ENCODE data around the gene SLC29A3. TPM values are rescaled to one million over a fixed set of nuclear protein-coding genes. Genes with fewer than 3 reads are reported as not detected.
"Not testable (repeated sequence)": the region's sequence is repeated elsewhere in the genome, so short reads cannot be mapped to it uniquely, and the experiment has no call there.

SLC29A3 gene
- total RNA-seq, result 4.8 TPM
- 8.3 TPM for polyA plus RNA-seq

GRCh38 chr10:71319042-71319799 lies at the start of gene SLC29A3:
SLC29A3 (plus strand) TSS chr10:71319259; CDS start chr10:71319310, 51 bp downstream.
- Histone ChIP-seq H3K4me1 (ENCODE audit: insufficient read depth) (no peaks in the 10 kb centered on the region), H3K4me3 (ENCODE audit: low read depth, low read length) (peak within 1 kb of the TSS; percentile 65), H3K36me3 (ENCODE audit: insufficient read depth) (no peaks in the 10 kb centered on the region), H3K27ac (ENCODE audit: low read depth) (peak within 1 kb of the TSS; percentile 82)
- WGBS, result under 1% methylated on average over 62 of the region's 62 CpGs
- no peak for DNase-seq (ENCODE audit: extremely low spot score)

GRCh38 chr10:71269301-71270288 lies 49.5 kb upstream of the SLC29A3 start:
- Histone ChIP-seq H3K4me1 (ENCODE audit: insufficient read depth) (no peaks in the 10 kb centered on the region), H3K27ac (ENCODE audit: low read depth) (no peak overlapping the region), H3K36me3 (ENCODE audit: insufficient read depth) (no peaks in the 10 kb centered on the region), H3K4me3 (ENCODE audit: low read depth, low read length) (no peak overlapping the region)
- 49% methylated on average over 11 of the region's 11 CpGs for WGBS
- DNase-seq (ENCODE audit: extremely low spot score), result no peak

- no peak for DNase-seq (ENCODE audit: extremely low spot score)
- no peaks in the 10 kb centered on the region for H3K36me3 ChIP-seq (ENCODE audit: insufficient read depth)
- H3K4me1 ChIP-seq (ENCODE audit: insufficient read depth), result no peaks in the 10 kb centered on the region
- H3K4me3 ChIP-seq (ENCODE audit: low read depth, low read length), result no peak overlapping the region
- no peak overlapping the region for H3K27ac ChIP-seq (ENCODE audit: low read depth)
- 65% methylated on average over 10 of the region's 10 CpGs for WGBS
These were observed 48.5 kb upstream of the SLC29A3 start for GRCh38 chr10:71270301-71271220.

- 79% methylated on average over 14 of the region's 14 CpGs for WGBS
- Histone ChIP-seq H3K27ac (ENCODE audit: low read depth) (no peak overlapping the region), H3K4me1 (ENCODE audit: insufficient read depth) (no peaks in the 10 kb centered on the region), H3K4me3 (ENCODE audit: low read depth, low read length) (no peak overlapping the region), H3K36me3 (ENCODE audit: insufficient read depth) (no peaks in the 10 kb centered on the region)
- DNase-seq (ENCODE audit: extremely low spot score), result no peak
These were observed 47.4 kb upstream of the SLC29A3 start for GRCh38 chr10:71271662-71272055.

- DNase-seq (ENCODE audit: extremely low spot score), result no peak
- WGBS, result 66% methylated on average over 15 of the region's 15 CpGs
- no peaks in the 10 kb centered on the region for H3K4me1 ChIP-seq (ENCODE audit: insufficient read depth)
- no peaks in the 10 kb centered on the region for H3K36me3 ChIP-seq (ENCODE audit: insufficient read depth)
- no peak overlapping the region for H3K4me3 ChIP-seq (ENCODE audit: low read depth, low read length)
- H3K27ac ChIP-seq (ENCODE audit: low read depth), result no peak overlapping the region
These were observed 46.8 kb upstream of the SLC29A3 start for GRCh38 chr10:71272056-71272771.

GRCh38 chr10:71272974-71273373 lies 46.1 kb upstream of the SLC29A3 start:
- 92% methylated on average over 11 of the region's 11 CpGs for WGBS
- DNase-seq (ENCODE audit: extremely low spot score); H3K36me3 ChIP-seq (ENCODE audit: insufficient read depth); H3K27ac ChIP-seq (ENCODE audit: low read depth); H3K4me3 ChIP-seq (ENCODE audit: low read depth, low read length); H3K4me1 ChIP-seq (ENCODE audit: insufficient read depth): not testable (repeated sequence)

- H3K4me1 ChIP-seq (ENCODE audit: insufficient read depth), result no peaks in the 10 kb centered on the region
- H3K27ac ChIP-seq (ENCODE audit: low read depth), result no peak overlapping the region
- H3K4me3 ChIP-seq (ENCODE audit: low read depth, low read length), result no peak overlapping the region
- no peaks in the 10 kb centered on the region for H3K36me3 ChIP-seq (ENCODE audit: insufficient read depth)
- 96% methylated on average over 5 of the region's 5 CpGs for WGBS
- no peak for DNase-seq (ENCODE audit: extremely low spot score)
These were observed 45.6 kb upstream of the SLC29A3 start for GRCh38 chr10:71273506-71273905.

GRCh38 chr10:71274901-71275796 lies 43.9 kb upstream of the SLC29A3 start:
- no peak overlapping the region for H3K27ac ChIP-seq (ENCODE audit: low read depth)
- no peak overlapping the region for H3K4me3 ChIP-seq (ENCODE audit: low read depth, low read length)
- H3K36me3 ChIP-seq (ENCODE audit: insufficient read depth), result no peaks in the 10 kb centered on the region
- DNase-seq (ENCODE audit: extremely low spot score), result no peak
- WGBS, result 77% methylated on average over 11 of the region's 11 CpGs
- no peaks in the 10 kb centered on the region for H3K4me1 ChIP-seq (ENCODE audit: insufficient read depth)

- 88% methylated on average over 9 of the region's 9 CpGs for WGBS
- H3K27ac ChIP-seq (ENCODE audit: low read depth), result no peak overlapping the region
- no peak overlapping the region for H3K4me3 ChIP-seq (ENCODE audit: low read depth, low read length)
- H3K36me3 ChIP-seq (ENCODE audit: insufficient read depth), result no peaks in the 10 kb centered on the region
- no peak for DNase-seq (ENCODE audit: extremely low spot score)
- no peaks in the 10 kb centered on the region for H3K4me1 ChIP-seq (ENCODE audit: insufficient read depth)
These were observed 42.2 kb upstream of the SLC29A3 start for GRCh38 chr10:71276873-71277272.

GRCh38 chr10:71277914-71278665 lies 41.0 kb upstream of the SLC29A3 start:
- DNase-seq (ENCODE audit: extremely low spot score), result no peak
- 92% methylated on average over 11 of the region's 11 CpGs for WGBS
- no peaks in the 10 kb centered on the region for H3K4me1 ChIP-seq (ENCODE audit: insufficient read depth)
- no peak overlapping the region for H3K4me3 ChIP-seq (ENCODE audit: low read depth, low read length)
- no peak overlapping the region for H3K27ac ChIP-seq (ENCODE audit: low read depth)
- no peaks in the 10 kb centered on the region for H3K36me3 ChIP-seq (ENCODE audit: insufficient read depth)

GRCh38 chr10:71278691-71279588 lies 40.1 kb upstream of the SLC29A3 start:
- H3K4me1 ChIP-seq (ENCODE audit: insufficient read depth), result no peaks in the 10 kb centered on the region
- H3K4me3 ChIP-seq (ENCODE audit: low read depth, low read length), result no peak overlapping the region
- no peaks in the 10 kb centered on the region for H3K36me3 ChIP-seq (ENCODE audit: insufficient read depth)
- no peak for DNase-seq (ENCODE audit: extremely low spot score)
- WGBS, result 75% methylated on average over 19 of the region's 19 CpGs
- no peak overlapping the region for H3K27ac ChIP-seq (ENCODE audit: low read depth)
